Sigmoid colon (tissue), 4 donors: ENCODE results near the gene SETBP1.

Source experiments
- CTCF ChIP-seq, 4 experiments: fragments of 450-650 bp in 3 of 4; fragments of 200-600 bp in 1 of 4; IDR thresholded peaks; one replicate each; pipeline ENCODE4 v1.5.1; 2016 to 2019; ENCODE audit warnings: antibody characterized with exemption in 4 of 4, mild to moderate bottlenecking in 3 of 4, moderate library complexity in 2 of 4
- EP300 ChIP-seq, 4 donors: sonication (generic); formaldehyde crosslinking; IDR thresholded peaks; one replicate each; pipeline ENCODE4 v1.6.1; 2017; ENCODE audit warnings: antibody characterized with exemption in 4 of 4
- POLR2A ChIP-seq, 2 donors: fragments of 450-650 bp; IDR thresholded peaks; one replicate each; pipeline ENCODE4 v1.6.1; 2016; ENCODE audit warnings: antibody characterized with exemption in 2 of 2, mild to moderate bottlenecking in 2 of 2, moderate library complexity in 2 of 2
- POLR2AphosphoS5 ChIP-seq, 4 donors: sonication (generic); formaldehyde crosslinking; IDR thresholded peaks; one replicate each; pipeline ENCODE4 v1.6.1; 2017; ENCODE audit warnings: antibody characterized with exemption in 4 of 4

- no peak for TF ChIP-seq CTCF (IDR thresholded peaks at IDR 0.05)
- no peak for TF ChIP-seq EP300 (IDR thresholded peaks at IDR 0.05)
- no peak for TF ChIP-seq POLR2A (IDR thresholded peaks at IDR 0.05)
- no peak for TF ChIP-seq POLR2AphosphoS5 (IDR thresholded peaks at IDR 0.05)
Measured at GRCh38 chr18:44950685-44951195, 270.1 kb downstream of the SETBP1 start.
